GM19328 (cell line): ENCODE results near the gene EFHB.
"Not testable (repeated sequence)": the region's sequence is repeated elsewhere in the genome, so short reads cannot be mapped to it uniquely, and the experiment has no call there.

ENCODE experiments used
- ATAC-seq: cut with Tn5 transposase; IDR thresholded peaks from one replicate; pipeline ENCODE4 v1.9.1; 2021; ENCODE audit warnings: mild to moderate bottlenecking, moderate library complexity; ENCODE audit not compliant: unreplicated experiment

EFHB gene

DNA sequence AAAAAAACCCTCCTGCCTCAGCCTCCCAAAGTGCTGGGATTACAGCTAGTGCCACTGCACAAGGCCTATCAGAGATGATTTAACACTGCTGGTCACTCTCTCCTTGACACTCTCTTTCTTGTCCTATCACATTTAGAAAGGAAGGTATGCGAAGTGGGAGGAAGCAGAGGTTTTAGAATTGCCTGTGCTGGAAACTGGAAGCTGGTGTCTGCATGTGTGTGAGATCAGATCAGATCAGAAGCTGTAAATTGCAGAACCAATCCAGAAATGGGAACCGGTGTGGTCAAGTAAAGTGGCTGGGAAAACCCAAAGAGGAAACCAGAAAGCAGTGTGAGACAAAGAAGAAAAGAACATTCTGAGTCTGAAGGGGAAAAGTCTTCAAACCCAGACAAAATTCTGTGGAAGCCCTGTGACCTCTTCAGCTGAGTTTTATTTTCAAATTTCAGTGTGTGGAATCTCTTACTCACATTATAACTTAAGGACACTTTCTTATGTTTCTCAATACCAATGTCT is 2.8 kb downstream of the EFHB start:
- peak; percentile 84 for ATAC-seq

DNA sequence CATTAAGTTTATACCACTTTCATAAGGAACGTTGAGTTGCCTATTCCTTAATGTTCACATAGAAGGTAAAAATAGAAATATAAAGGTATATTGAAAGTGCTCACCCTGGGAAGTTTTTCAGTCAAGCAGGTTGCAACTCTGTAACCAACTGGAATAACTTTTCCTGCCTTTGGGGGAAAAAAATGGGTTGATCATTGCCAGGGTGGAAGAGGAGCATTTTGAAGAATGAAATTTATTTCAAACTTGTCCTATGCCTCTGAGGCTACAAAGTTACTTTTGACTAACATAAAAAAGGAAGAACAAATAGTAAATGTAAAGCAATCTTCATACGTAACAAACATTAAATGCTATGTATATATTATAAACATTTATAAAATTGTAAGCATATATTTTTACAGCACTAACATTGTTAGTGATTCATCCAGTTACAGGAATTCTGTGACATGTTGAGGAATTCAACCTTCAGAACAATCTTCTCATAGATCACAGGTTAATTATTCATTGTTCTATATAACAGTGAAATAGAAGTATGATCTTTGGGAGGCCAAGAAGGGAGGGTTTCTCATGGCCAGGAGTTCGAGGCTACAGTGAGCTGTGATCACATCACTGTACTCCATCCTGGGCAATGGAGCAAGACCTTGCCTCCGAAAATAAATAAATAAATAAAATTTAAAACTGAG is 13.5 kb downstream of the EFHB start:
- no peak for ATAC-seq

DNA sequence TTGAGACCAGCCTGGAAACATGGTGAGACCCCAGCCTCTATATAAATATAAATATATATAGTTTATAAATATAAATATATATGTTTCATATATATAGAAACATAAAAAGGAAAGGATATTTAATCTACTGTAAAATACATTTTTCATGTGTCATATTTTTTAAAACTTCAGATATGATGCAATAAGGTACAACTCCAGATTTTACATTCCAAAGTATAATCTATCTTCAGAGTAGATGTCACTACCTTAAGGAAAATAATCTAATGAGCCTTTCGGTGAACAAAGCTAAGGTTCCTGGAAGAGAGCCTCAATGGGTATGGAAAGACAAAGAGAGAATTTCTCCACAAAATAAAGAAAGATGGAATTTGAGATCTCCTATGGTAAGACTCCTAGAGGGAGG is 16.9 kb downstream of the EFHB start:
- ATAC-seq = no peak

DNA sequence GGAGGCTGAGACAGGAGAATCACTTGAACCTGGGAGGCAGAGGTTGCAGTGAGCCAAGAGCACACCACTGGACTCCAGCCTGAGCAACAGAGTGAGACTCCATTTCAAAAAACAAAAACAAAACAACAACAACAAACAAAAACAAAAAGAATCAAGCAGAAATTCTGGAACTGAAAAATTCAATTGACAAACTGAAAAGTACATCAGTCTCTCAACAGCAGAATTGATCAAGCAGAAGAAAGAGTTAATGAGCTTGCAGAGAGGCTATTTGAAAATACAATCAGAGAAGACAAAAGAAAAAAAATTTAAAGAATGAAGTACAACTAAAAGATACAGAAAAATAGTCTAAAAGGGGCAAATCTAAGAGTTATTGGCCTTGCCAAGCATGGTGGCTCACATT is 22.6 kb downstream of the EFHB start:
- ATAC-seq = no peak

DNA sequence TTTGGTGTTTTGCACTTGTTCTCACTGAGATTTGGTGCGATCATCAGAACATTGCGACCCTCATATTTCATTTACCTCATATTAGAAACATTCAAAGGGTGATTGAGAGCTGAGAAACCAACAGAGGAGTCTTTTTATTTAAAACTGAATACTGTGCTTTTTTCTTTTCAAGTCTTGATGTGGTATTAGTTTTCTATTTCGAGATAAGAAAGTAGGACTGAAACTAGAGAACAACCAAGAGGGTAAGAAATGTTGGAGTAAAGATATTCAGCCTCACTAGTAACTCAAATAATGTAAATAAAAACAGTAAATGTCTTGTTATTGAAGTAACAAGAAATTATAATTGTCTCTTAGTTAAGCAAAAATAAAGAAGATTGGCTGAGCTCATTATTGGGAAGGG is 26.5 kb downstream of the EFHB start:
- ATAC-seq = no peak

DNA sequence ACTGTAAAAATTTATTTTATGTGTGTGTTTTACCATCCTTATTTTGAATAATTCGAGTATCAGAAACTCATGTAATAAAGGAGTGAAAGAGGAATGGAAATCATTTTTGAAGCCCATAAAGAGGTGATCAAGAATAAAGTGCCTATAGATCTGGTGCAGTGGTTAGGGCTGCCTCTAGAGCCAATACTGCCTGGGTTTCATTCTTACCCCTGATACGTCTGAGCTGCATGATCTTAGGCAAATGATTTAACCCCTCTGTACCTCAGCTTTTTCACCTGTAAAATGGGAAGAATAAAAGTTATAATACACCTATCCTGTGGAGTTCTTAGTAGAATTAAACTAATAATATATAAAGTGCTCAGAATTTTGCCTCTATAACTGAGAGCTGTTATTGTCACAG is 30.4 kb downstream of the EFHB start:
- no peak for ATAC-seq

DNA sequence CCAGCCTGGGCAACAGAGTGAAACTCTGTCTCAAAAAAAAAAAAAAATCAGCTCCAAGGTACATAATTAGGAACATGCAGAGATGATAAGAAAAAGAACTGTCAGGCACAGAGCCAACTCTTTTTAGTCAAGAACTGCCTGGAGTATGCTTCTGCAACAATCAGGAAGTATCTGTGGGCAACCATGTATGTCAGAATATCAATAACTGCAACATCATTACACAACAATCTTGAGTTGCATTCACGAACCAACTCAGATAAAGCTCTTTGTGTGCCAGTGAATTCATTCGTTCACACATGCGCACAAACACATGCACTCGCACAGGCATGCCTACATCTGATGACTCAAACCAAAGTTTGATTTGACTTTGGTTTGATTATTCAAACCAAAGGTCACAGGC is 32.1 kb downstream of the EFHB start:
- ATAC-seq = no peak

DNA sequence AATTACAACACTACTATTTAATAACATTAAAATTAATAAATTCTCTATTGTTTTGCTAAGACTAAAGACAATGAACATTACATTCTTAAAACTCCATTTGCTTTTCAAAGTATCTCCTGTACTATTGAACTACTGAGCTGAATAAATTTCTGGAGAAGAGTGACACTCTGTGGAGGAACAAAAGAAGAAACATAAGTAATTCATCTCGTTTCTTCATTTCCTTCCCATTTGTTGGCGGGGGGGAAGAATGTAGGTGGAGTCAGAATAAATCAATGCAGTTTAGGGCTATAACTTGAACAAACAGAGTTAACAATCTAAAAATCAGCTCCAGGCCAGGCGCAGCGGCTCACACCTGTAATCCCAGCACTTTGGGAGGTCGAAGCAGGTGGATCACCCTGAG is 32.7 kb downstream of the EFHB start:
- ATAC-seq = no peak

DNA sequence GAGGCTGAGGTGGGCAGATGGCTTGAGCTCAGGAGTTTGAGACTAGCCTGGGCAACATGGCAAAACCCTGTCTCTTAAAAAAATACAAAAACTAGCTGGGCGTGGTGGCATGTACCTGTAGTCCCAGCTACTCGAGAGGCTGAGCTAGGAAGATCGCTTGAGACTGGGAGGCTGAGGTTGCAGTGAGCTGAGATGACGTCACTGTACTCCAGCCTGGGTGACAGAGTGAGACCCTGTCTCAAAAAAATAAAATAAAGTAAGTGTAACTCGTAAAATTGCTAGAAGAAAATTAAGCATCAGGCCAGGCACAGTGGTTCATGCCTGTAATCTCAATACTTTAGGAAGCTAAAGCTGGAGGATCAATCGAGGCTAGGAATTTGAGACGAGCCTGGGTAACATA is 34.2 kb downstream of the EFHB start:
- ATAC-seq = not testable (repeated sequence)

DNA sequence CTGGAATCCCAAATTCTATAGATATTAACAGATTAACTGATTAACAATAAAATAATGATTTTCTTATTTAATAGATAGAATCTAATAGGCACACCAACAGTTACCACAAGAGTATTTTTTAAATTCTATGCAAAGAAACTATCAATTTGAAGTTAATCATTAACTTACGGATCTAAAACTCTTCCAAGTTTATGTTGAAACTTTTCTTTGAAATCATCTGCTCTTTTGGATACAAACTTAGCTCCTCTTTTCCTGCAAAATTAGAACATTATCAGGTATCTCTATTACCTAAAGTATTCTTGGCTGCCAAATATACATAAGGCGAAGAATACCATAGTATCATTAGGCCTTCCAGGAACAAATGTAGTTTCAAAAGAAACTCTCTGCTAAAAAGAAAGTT is 34.8 kb downstream of the EFHB start:
- ATAC-seq = no peak

DNA sequence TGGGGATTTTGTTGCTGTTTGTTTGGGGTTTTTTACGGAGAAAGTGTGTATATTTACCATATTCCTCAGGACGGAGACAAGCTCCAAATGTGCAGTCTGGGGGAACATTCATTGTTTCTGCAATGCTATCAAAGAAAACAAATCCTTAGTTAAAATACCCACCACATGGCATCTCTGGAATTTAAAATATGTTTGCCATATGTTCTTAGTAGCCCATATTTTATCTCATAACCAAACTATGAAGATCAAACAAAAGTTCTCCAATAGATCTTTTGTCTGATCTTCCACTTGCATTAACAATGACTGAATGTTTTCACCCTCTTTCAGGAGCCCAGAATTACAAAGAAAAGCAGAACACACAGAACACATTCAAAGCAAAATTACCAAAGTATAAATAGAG is 35.3 kb downstream of the EFHB start:
- ATAC-seq = no peak

DNA sequence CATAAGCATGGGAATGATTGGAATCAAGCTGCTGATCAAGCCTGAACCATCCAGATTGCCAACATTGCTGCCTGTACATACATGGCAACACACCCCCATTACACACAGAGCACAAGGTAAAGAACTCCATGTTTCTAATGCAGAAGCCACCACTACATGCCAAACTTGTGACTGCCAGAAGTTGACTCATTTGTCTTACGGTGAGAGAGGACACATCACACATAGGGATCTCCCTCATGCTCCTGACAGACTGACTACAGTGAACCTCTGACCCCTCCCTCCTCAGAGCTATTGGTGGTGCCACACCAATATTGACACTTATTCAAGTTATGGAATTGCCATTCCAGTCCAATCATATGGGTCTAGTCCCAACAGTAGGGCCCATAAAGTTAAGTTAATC is 42.3 kb downstream of the EFHB start:
- ATAC-seq = no peak

DNA sequence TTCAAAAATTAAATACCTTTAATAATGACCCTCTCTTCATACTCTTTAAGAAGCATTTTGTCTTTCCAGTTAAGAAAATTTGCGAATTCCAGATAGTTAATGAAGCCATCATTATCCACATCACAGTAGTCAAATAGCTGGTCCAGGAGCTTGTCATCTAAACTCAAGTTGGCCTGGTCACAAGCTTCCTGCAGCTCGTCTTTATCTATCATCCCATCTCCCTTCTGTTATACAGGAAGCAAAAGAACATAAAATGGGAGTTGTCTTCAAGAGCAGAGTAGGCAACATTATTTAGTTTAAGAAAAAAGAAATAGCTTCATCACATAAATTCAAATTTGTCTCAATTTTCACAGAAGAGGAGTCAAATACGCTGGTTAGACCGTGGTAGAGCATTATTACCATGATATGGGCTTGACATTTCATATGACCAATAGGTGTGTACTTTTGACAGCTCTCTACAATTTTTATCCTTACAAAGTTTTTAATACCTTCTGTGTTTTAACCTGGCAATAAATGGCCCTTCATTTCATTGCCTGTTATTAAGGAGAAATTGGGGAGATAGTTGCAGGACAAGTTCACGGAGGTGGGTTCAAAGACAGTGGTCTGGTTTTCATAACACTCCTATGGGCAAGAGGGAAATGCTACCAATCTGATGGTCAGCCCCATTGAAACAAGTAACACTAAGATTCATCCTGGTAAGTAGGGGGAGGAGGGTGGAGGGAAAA is 45.4 kb downstream of the EFHB start:
- no peak for ATAC-seq

DNA sequence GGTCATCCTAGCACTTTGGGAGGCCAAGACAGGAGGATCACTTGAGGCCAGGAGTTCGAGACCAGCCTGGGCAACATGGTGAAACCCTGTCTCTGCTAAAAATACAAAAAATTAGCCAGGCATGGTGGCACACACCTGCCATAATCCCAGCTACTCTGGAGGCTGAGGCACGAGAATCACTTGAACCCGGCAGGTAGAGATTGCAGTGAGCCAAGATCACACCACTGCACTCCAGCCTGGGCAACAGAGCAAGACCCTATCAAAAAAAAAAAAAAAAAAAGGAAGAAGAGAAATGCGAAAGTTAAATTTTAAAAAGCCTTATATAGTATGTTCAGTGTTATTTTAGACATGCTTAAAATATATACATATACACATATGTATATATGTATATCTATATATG is 46.9 kb downstream of the EFHB start:
- not testable (repeated sequence) for ATAC-seq

DNA sequence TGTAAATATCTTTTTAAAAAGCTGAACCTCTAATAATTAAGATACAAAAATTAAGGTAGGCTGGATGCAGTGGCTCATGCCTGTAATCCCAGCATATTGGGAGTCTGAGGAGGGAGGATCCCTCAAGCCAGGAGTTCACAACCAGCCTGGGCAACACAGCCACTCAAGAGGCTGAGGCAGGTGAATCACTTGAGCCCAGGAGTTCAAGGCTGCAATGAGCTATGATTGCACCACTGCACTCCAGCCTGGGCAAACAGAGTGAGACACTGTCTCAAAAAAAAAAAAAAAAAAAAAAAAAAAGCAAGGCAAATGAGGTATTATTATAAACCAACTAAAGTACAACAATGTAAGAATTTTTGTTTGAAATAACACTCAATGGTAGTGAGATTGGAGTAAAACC is 47.6 kb downstream of the EFHB start:
- no peak for ATAC-seq

DNA sequence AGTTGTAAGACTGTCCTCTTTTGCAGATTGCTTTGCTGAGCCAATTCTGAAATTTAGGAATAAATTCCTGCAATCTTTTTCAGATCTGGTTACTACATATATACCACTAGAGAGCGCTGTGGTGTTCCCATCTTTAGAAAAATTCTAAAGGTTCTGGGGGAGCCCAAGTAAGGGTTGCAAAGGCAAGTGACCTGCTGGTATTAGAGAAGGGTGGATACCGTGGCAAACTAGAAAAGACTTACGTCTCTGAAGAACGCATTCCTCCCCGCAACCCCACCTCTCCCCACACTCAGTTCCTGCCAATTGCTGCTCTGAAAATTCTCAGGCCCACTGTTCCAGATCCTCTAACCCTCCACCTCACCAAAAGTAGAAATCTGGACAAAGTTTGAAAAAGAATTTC is 48.5 kb downstream of the EFHB start:
- no peak for ATAC-seq

DNA sequence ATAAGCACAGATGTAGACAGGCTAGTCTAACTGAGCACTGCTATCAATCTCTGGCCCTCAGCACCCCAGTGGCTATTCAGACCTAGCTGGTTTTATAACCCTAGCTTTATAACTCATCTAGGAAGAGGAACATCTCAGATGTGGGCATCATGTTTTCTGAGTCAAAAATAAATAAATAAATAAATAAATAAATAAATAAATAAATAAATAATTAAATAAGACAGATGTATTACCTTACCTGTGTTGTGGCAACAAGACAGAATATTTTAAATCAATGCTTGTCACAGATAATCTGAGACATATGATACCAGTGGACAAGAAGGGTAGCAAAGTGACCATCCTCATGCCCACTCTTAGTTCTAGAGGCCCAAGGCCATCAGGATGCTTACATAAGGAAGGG is 52.2 kb downstream of the EFHB start:
- ATAC-seq = no peak

DNA sequence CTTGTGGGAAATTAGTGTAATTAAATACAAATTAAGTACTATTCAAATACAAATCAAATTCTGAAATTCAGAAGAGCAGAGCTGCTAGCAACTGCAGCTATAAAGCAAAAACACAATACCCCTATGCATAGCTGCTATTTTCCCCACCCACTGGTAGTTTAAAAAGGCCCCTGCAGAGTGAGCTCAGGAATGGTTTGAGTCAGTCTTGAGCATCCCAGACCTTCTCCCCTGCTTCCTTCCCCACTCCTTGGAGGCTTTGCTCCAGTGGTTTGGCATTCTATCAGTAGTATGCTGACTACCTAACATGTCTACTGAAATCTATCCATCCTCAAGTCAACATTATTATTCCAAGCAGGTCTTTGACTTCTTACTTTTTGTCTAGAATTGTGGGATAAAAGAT is 53.0 kb downstream of the EFHB start:
- no peak for ATAC-seq

DNA sequence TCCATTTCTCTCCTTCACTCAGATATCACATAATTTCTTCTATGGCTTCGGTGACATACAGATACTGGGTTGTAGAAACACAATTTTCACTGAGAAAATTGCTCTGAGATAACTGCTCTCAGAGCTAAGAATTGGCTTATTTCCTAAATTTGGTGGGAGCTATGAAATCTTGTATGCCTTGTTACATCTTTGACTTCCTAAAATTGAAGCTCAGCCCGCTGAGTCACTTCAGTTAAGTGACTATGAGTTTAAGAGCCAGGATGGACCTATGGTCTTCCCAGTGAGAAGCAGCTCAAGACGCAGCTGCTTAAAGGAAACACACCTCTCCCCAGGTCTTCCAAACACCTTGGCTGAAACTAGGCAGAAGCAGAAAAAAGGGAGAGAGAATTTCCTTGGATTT is 56.4 kb downstream of the EFHB start:
- no peak for ATAC-seq

DNA sequence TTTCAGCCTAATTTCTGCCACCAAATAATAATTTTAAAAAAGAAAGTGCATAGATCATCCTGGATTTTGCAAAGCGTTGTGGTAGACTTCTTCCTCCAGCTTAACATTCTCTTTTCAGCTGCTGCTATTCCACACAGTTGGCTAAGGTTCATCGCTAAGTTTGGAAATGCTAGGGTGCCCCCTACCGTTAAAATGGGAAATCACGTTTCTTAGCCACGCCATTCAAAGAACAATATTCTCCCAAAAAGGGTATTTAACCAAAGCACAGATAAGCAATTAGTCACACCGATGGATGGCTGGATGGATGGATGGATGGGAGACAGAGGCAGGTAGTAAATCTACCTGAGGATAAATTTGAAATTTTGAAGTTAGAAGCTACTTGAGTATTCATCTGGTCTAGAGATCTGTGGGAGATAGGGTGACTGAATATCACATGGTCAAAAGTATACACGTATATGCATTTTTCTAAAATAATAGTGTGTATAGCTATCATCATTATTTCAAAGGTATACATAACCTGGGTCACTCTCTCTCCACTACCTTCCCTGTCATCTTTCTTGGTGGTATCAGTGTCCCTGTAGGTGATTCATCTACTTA is 67.2 kb downstream of the EFHB start:
- ATAC-seq = peak; percentile 74

DNA sequence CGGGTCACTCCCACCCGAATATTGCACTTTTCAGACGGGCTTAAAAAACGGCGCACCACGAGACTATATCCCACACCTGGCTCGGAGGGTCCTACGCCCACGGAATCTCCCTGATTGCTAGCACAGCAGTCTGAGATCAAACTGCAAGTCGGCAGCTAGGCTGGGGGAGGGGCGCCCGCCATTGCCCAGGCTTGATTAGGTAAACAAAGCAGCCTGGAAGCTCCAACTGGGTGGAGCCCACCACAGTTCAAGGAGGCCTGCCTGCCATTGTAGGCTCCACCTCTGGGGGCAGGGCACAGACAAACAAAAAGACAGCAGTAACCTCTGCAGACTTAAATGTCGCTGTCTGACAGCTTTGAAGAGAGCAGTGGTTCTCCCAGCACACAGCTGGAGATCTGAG is 78.7 kb downstream of the EFHB start:
- ATAC-seq = not testable (repeated sequence)

DNA sequence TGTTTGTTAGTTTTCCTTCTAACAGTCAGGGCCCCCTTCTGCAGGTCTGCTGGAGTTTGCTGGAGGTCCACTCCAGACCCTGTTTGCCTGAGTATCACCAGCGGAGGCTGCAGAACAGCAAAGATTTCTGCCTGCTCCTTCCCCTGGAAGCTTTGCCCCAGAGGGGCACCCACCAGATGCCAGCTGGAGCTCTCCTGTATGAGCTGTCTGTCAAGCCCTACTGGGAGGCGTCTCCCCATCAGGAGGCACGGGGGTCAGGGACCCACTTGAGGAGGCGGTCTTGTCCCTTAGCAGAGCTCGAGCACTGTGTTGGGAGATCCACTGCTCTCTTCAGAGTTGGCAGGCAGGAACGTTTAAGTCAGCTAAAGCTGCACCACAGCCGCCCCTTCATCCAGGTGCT is 87.4 kb downstream of the EFHB start:
- not testable (repeated sequence) for ATAC-seq
